ENCODE data around the gene SETD9.
A peak's percentile ranks its signal among the peaks of the same experiment; 100 is the strongest.

SETD9 gene

GRCh38 chr5:56900395-56900794 lies 9.0 kb upstream of the SETD9 start:
- 65 to 70% methylated on average over 2 of the region's 4 CpGs for WGBS, 2 experiments (ENCODE audit: insufficient coverage in 2 of 2)
- Histone ChIP-seq H3K4me3 (ENCODE audit: extremely low read depth, insufficient read depth, low read length, poor library complexity, severe bottlenecking) (no peak overlapping the region), H3K27ac (ENCODE audit: low read depth, low read length, severe bottlenecking) (no peak overlapping the region), H3K4me1 (ENCODE audit: control insufficient read depth, insufficient read depth, low read length, poor library complexity, severe bottlenecking) (peaks cover 6% of the 10 kb centered on the region), H3K9me3 (ENCODE audit: control insufficient read depth, low read length) (peaks cover 6% of the 10 kb centered on the region), H3K36me3 (ENCODE audit: control insufficient read depth, insufficient read depth, low read length) (peaks cover 12% of the 10 kb centered on the region)

GRCh38 chr5:56900858-56901578 lies 8.4 kb upstream of the SETD9 start:
- Histone ChIP-seq H3K4me1 (ENCODE audit: control insufficient read depth, insufficient read depth, low read length, poor library complexity, severe bottlenecking) (peaks cover 6% of the 10 kb centered on the region), H3K4me3 (ENCODE audit: extremely low read depth, insufficient read depth, low read length, poor library complexity, severe bottlenecking) (no peak overlapping the region), H3K36me3 (ENCODE audit: control insufficient read depth, insufficient read depth, low read length) (peaks cover 9% of the 10 kb centered on the region), H3K27ac (ENCODE audit: low read depth, low read length, severe bottlenecking) (no peak overlapping the region), H3K9me3 (ENCODE audit: control insufficient read depth, low read length) (peaks cover 6% of the 10 kb centered on the region)
- WGBS, 2 experiments (ENCODE audit: insufficient coverage in 2 of 2): 37 to 41% methylated on average over 3 of the region's 3 CpGs

- Histone ChIP-seq H3K27ac (ENCODE audit: low read depth, low read length, severe bottlenecking) (peak overlapping the region; percentile 97), H3K4me1 (ENCODE audit: control insufficient read depth, insufficient read depth, low read length, poor library complexity, severe bottlenecking) (peaks cover 8% of the 10 kb centered on the region), H3K4me3 (ENCODE audit: extremely low read depth, insufficient read depth, low read length, poor library complexity, severe bottlenecking) (peak overlapping the region; percentile 57), H3K36me3 (ENCODE audit: control insufficient read depth, insufficient read depth, low read length) (peaks cover 7% of the 10 kb centered on the region), H3K9me3 (ENCODE audit: control insufficient read depth, low read length) (peaks cover 6% of the 10 kb centered on the region)
- WGBS, 2 experiments (ENCODE audit: insufficient coverage in 2 of 2): 11 to 14% methylated on average over 15 to 19 of the region's 19 CpGs
These were observed 478 bp upstream of the SETD9 start for GRCh38 chr5:56908942-56909293.

GRCh38 chr5:56910210-56910965 lies 992 bp downstream of the SETD9 start:
- peak overlapping the region; percentile 57 for H3K4me3 ChIP-seq (ENCODE audit: extremely low read depth, insufficient read depth, low read length, poor library complexity, severe bottlenecking)

GRCh38 chr5:56913766-56914165 lies 4.4 kb downstream of the SETD9 start:
- Histone ChIP-seq H3K36me3 (ENCODE audit: control insufficient read depth, insufficient read depth, low read length) (peaks cover 7% of the 10 kb centered on the region), H3K27ac (ENCODE audit: low read depth, low read length, severe bottlenecking) (no peak overlapping the region), H3K4me3 (ENCODE audit: extremely low read depth, insufficient read depth, low read length, poor library complexity, severe bottlenecking) (no peak overlapping the region), H3K9me3 (ENCODE audit: control insufficient read depth, low read length) (no peaks in the 10 kb centered on the region), H3K4me1 (ENCODE audit: control insufficient read depth, insufficient read depth, low read length, poor library complexity, severe bottlenecking) (peaks cover 4% of the 10 kb centered on the region)
- 80% methylated on average over 1 of the region's 3 CpGs; no CpG with 5 or more reads in 1 of the 2 experiments for WGBS, 2 experiments (ENCODE audit: insufficient coverage in 2 of 2)

More at GRCh38 chr5:56910210-56910965, 992 bp downstream of the SETD9 start:
- Histone ChIP-seq H3K4me1 (ENCODE audit: control insufficient read depth, insufficient read depth, low read length, poor library complexity, severe bottlenecking) (peaks cover 8% of the 10 kb centered on the region), H3K36me3 (ENCODE audit: control insufficient read depth, insufficient read depth, low read length) (peaks cover 7% of the 10 kb centered on the region), H3K27ac (ENCODE audit: low read depth, low read length, severe bottlenecking) (peak overlapping the region; percentile 92), H3K9me3 (ENCODE audit: control insufficient read depth, low read length) (no peaks in the 10 kb centered on the region)
- WGBS, 2 experiments (ENCODE audit: insufficient coverage in 2 of 2): 32 to 35% methylated on average over 27 to 28 of the region's 29 CpGs

- WGBS, 2 experiments (ENCODE audit: insufficient coverage in 2 of 2): no CpG with 5 or more reads among the region's 2 CpGs
- Histone ChIP-seq H3K9me3 (ENCODE audit: control insufficient read depth, low read length) (no peaks in the 10 kb centered on the region), H3K36me3 (ENCODE audit: control insufficient read depth, insufficient read depth, low read length) (peaks cover 7% of the 10 kb centered on the region), H3K27ac (ENCODE audit: low read depth, low read length, severe bottlenecking) (no peak overlapping the region), H3K4me1 (ENCODE audit: control insufficient read depth, insufficient read depth, low read length, poor library complexity, severe bottlenecking) (peaks cover 4% of the 10 kb centered on the region), H3K4me3 (ENCODE audit: extremely low read depth, insufficient read depth, low read length, poor library complexity, severe bottlenecking) (no peak overlapping the region)
These were observed 5.3 kb downstream of the SETD9 start for GRCh38 chr5:56914678-56915077.

GRCh38 chr5:56917534-56917933 lies 8.1 kb downstream of the SETD9 start:
- 67% methylated on average over 1 of the region's 2 CpGs; no CpG with 5 or more reads in 1 of the 2 experiments for WGBS, 2 experiments (ENCODE audit: insufficient coverage in 2 of 2)
- Histone ChIP-seq H3K36me3 (ENCODE audit: control insufficient read depth, insufficient read depth, low read length) (peaks cover 18% of the 10 kb centered on the region), H3K4me3 (ENCODE audit: extremely low read depth, insufficient read depth, low read length, poor library complexity, severe bottlenecking) (no peak overlapping the region), H3K9me3 (ENCODE audit: control insufficient read depth, low read length) (no peaks in the 10 kb centered on the region), H3K4me1 (ENCODE audit: control insufficient read depth, insufficient read depth, low read length, poor library complexity, severe bottlenecking) (no peaks in the 10 kb centered on the region), H3K27ac (ENCODE audit: low read depth, low read length, severe bottlenecking) (no peak overlapping the region)

- WGBS, 2 experiments (ENCODE audit: insufficient coverage in 2 of 2): 83% methylated on average over 1 to 2 of the region's 2 CpGs
- peak overlapping the region; percentile 0 for H3K27ac ChIP-seq (ENCODE audit: low read depth, low read length, severe bottlenecking)
- H3K9me3 ChIP-seq (ENCODE audit: control insufficient read depth, low read length): no peaks in the 10 kb centered on the region
- H3K36me3 ChIP-seq (ENCODE audit: control insufficient read depth, insufficient read depth, low read length): peaks cover 24% of the 10 kb centered on the region
- no peak overlapping the region for H3K4me3 ChIP-seq (ENCODE audit: extremely low read depth, insufficient read depth, low read length, poor library complexity, severe bottlenecking)
- H3K4me1 ChIP-seq (ENCODE audit: control insufficient read depth, insufficient read depth, low read length, poor library complexity, severe bottlenecking): no peaks in the 10 kb centered on the region
These were observed 8.7 kb downstream of the SETD9 start for GRCh38 chr5:56918054-56918453.

GRCh38 chr5:56919942-56920662 lies 10.7 kb downstream of the SETD9 start:
- no peaks in the 10 kb centered on the region for H3K4me1 ChIP-seq (ENCODE audit: control insufficient read depth, insufficient read depth, low read length, poor library complexity, severe bottlenecking)
- no CpG with 5 or more reads among the region's 1 CpG for WGBS, 2 experiments (ENCODE audit: insufficient coverage in 2 of 2)
- H3K27ac ChIP-seq (ENCODE audit: low read depth, low read length, severe bottlenecking): no peak overlapping the region
- H3K9me3 ChIP-seq (ENCODE audit: control insufficient read depth, low read length): no peaks in the 10 kb centered on the region
- peaks cover 35% of the 10 kb centered on the region for H3K36me3 ChIP-seq (ENCODE audit: control insufficient read depth, insufficient read depth, low read length)
- no peak overlapping the region for H3K4me3 ChIP-seq (ENCODE audit: extremely low read depth, insufficient read depth, low read length, poor library complexity, severe bottlenecking)

GRCh38 chr5:56922922-56923321 lies 13.5 kb downstream of the SETD9 start:
- no peaks in the 10 kb centered on the region for H3K4me1 ChIP-seq (ENCODE audit: control insufficient read depth, insufficient read depth, low read length, poor library complexity, severe bottlenecking)
- H3K9me3 ChIP-seq (ENCODE audit: control insufficient read depth, low read length): no peaks in the 10 kb centered on the region
- peaks cover 63% of the 10 kb centered on the region for H3K36me3 ChIP-seq (ENCODE audit: control insufficient read depth, insufficient read depth, low read length)
- 92 to 100% methylated on average over 3 to 5 of the region's 6 CpGs for WGBS, 2 experiments (ENCODE audit: insufficient coverage in 2 of 2)
- H3K27ac ChIP-seq (ENCODE audit: low read depth, low read length, severe bottlenecking): no peak overlapping the region
- H3K4me3 ChIP-seq (ENCODE audit: extremely low read depth, insufficient read depth, low read length, poor library complexity, severe bottlenecking): no peak overlapping the region

Data from mesodermal cell (in vitro differentiated cells).